HG03520 (cell line): ENCODE data around the gene POLL.
"Not testable (repeated sequence)": the region's sequence is repeated elsewhere in the genome, so short reads cannot be mapped to it uniquely, and the experiment has no call there.

ENCODE experiments used
- ATAC-seq: cut with Tn5 transposase; IDR thresholded peaks from one replicate; pipeline ENCODE4 v1.9.1; 2021; ENCODE audit warnings: mild to moderate bottlenecking, moderate library complexity; ENCODE audit not compliant: unreplicated experiment

The POLL gene

DNA sequence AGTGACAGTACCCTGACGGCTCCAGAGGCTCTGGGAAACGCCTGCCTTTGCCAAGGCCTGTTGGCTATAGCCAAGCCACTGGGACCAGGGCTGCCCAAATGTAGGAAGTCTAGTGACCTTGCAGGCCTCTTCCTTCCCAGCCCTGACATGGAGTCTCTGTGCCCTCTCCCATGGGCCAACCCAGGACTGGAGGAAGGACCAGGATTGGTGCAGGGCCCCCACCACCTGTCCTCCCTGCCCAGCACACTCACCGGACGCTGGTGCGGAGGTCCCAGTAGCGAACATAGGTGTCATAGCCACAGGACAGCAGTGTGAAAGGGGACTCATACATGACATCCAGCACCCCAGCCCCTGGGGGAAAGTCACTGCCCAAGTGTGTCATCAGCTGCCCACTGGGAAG, 24.0 kb upstream of the POLL start:
- no peak for ATAC-seq

DNA sequence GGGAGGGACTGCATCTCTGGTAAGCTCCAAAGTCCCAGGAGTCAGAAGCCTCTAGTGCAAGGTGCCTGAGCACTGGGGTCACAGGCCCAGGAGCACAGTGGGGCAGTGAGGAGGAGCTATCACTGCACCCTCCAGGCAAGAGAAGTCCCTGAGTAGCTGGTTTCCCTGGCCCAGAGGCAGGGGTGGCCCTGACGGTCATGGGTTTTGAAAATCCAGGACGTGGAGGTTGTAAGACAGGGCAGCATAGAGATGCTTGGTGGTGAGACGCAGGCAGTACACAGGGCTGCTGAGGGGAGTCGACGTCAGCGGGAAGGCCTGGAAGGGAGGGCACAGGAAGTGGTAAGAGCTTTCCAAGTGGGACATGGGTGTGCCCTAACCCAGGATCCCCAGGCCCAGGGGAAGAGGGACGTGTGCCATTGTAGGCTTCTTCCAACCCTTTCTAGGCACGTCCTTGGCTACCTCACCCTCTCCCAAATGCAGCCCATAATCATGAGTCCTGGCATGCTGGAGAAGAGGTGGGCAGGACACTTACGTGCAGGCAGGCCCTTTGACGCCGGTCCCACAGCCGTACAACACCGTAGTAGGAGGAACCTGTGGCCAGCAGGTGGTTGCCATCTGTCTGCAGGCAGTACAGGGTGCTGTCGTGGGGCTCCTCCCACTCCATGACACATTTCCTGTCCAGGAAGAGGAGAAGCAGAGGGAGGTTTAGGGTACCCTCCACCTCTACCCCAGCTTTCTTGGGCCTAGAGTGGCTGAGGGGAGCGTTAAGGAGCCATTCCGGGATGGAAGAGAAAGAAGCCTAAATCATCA, 23.2 kb upstream of the POLL start:
- no peak for ATAC-seq

DNA sequence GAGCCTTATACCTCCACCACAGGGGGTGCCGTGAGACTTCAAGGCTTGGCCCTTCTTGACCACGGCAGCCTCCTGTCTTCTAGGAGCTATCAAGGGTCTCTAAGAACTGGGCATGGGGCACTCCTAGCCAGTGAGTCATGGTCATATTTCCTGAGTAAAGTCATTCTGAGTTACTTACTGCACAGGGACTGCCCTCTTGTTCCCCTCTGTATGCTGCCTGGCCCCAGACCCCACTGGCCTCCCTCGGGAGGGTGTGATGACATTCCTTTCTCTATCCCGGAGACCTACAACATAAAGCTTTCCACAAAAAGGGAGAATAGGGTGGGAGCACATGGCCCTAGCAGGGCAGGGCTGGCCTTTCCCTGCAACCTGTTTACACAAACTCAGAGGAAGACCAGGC, 21.4 kb upstream of the POLL start:
- no peak for ATAC-seq

DNA sequence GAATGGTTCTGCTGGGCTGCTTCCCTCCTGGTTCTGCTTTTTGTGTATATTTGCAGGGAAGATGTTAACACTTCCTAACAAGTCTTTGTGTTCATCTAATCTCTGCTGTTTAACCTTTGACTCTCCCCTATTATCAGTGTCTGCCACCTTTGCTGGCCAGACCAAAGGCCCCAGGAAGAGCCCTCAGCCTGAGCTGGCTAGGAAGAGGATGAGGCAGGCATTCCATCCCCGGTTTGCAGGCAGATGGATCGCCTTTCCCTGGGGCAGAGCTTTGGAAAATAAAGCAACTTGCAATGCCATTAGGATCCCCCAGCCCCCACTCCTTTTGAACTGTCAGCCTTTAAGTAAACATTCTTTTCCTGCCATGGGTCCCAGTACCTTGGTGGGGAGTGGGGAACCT, 19.1 kb upstream of the POLL start:
- no peak for ATAC-seq

DNA sequence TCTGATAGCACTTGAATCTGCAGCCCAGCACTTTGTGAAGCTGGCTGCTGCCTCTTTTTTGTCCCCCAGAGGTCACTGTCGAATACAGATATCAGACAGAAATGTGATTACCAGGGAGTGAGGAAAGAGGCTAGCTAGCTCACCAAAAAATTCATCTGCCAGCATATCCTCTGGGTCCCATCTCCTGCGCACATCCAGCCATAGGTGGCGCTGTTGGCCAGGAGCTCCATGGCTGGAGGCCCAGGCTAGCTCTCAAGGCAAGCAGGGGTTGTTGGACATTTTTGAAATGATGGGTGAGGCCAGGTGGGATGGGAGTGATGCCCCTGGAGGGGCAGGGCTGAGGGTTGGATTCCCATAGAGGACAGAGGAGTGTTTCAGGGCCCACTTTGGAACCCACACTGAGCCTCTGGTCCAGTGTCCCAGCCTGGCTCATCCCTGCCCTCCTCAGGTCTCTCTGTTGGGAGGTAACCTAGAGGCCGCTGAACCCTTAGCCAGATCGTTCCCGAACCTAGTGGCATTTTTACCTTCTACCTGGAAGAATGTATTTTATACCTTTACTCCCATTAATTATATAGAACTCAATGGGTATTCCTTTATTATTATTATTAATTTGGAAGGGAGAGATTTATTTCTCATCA, 14.8 kb upstream of the POLL start:
- no peak for ATAC-seq

- ATAC-seq, result no peak
Measured at GRCh38 chr10:101601541-101601940, 13.5 kb upstream of the POLL start.

- no peak for ATAC-seq
Measured at GRCh38 chr10:101597091-101597900, 9.2 kb upstream of the POLL start.

GRCh38 chr10:101595591-101596433, 7.8 kb upstream of the POLL start:
- no peak for ATAC-seq

DNA sequence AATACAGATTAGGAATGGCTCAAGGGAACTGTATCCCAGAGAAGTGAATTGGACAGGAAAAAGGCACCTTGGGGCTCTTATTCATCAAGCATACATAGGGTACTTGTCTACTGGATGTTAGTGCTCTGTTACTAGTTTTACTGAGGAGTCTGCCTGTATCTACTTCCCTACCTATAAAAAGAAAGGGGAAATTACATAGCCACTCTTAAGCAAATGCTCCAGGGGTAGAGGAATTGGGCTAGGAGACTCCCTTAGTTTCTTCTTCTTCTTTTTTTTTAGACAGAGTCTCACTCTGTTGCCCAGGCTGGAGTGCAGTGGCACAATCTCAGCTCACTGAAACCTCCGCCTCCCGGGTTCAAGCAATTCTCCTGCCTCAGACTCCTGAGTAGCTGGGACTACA, 5.3 kb upstream of the POLL start:
- not testable (repeated sequence) for ATAC-seq

GRCh38 chr10:101588879-101589278, 822 bp upstream of the POLL start:
- no peak for ATAC-seq

- no peak for ATAC-seq
Measured at GRCh38 chr10:101585841-101586240, 2.2 kb downstream of the POLL start.

DNA sequence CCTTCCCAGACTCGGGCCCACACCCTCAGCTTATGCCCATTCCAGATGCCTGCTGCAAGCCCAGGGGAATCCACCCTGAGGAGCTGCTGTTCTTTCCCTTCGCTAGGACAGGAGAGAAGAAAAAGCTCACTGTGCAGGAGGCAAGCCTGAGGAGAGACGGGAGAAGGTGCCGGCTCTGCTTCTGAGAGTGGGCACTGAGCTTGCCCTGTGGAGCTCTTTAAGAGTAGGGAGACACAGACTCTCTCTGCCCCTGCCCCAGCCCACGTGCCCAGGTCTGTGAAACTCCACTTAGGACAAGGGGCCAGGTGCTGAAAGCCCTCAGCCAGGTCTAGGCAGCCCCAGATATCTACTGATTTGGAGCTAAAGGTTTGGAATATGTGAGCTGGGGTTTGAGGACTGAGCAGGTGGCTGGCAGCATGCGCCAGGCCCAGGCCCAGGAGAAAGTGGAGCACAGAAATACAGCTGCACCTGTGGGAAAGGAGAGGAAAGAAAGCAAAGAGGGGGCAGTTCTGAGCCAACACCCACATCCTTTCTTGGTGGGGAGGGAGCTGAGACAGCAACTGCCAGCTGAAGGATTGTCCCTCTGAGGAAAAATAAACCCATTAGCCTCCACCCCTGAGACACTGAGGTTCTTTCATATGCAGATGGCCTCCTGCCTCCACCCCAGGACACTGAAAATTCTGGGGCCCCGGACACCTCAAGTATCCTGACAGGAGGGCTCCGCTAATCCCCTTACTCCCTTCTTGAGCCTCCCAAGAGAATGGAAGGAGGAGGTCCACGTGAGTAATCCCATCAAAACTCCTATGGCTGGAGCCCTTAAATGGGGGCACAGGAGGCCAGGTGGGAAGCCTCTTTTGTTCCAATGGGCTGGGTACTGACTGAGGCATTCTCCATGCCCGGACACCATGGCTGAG, 7.3 kb downstream of the POLL start:
- ATAC-seq, result no peak

DNA sequence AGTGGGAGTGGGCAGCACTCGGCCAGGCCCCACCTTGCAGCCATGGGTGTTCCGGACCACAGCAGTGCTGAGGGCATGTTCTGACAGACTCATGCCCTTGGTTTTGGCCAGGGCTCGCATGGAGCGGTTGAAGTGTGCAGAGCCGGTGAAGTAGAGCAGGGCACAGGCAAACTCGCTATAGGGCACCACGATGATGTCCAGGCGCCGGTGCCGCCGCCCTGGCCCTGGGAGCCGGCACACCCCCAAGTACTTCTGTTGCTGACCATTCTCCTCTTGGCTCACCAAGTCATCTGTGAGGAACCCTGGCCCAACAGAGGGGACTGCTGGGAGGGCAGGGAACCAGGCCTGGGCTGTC, 8.6 kb downstream of the POLL start:
- no peak for ATAC-seq

DNA sequence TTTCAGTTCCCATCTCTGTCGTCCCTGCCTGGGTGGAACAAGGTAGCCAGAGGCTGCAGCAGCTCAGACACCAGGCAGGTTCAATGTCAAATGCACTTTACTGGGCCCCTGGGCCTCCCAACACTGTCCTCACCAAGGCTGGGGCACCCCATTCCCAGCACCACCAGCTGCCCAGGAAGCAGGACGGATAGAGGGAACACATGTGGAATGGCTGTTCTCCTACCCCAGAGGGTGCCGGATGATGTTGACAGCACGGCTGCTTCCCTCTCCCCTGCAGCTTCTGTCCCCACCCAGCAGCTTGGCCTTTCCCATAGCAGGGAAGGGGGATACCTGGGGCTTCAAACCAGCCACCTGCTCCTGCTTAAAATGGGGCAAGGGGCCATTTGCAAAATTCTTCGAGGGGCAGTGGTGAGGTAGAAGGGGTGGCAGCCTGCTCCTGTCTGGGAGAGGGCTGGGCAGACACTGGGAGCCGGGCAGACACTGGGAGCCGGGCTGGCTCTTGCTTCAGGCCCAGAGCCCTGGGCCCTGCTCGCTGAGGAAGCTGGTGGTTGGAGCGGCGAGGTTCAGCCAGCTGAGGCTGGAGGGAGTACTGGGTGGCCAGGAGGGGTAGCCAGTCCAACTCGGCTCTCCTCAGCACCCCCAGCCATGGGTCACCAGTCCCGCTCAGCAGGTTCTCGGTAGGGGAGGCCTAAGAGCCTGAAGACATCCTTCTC, 9.1 kb downstream of the POLL start:
- no peak for ATAC-seq

DNA sequence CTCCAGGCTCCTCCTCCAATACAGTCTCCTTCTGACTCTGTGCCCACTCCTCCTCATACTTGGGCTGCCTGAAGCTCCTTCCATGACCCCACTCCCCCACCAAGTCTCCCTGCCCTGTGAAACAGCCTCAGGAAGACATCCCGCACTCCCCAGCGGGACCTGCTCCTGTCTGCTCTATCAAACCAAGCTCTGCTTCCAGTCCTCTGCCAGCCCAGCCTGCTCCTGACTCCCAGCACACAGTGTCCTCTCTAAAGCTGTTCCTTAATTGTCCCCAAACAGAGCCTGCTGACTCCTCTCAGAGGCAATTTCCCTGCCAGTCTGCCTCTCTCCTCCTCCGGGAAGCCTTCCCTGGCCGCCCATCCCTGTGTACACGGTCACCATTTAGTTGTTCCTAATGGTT, 9.9 kb downstream of the POLL start:
- ATAC-seq, result no peak

DNA sequence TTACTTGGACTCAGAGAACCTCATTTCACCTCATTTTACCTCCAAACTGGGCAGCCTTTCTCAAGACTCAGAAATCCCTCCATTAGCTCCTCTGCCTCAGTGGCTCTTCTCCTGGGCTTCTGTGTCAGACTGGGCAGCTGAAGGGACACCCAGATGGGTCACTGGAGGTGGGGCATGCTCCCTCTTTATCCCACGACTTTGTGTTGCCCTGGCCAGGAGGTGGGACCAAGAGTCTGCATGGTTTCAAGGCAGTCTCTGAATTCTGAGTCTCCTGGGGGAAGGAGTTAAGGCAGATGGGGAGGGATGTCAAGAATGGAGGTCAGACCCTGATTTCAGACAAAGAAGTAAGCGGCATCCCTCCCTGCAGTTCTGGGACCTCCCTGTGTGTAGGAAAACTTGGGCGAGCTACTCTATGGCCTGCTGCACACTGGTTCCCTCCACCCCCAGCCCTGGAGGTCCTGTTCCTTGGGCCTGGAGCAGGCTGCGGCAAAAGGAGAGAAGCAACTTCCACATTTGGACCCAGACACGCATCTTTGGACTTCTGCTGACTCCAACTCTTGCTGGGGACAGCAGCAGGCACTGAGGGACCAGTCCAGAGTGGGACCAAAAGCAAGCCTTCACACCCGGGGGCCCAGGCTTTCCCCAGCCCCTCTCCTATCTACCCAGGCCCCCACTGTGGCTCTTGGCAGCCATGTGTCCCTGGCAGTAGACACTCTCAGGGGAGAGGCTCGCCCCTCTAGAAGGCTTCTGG, 10.8 kb downstream of the POLL start:
- no peak for ATAC-seq

- ATAC-seq, result no peak
Measured at GRCh38 chr10:101576211-101576863, 11.7 kb downstream of the POLL start.

DNA sequence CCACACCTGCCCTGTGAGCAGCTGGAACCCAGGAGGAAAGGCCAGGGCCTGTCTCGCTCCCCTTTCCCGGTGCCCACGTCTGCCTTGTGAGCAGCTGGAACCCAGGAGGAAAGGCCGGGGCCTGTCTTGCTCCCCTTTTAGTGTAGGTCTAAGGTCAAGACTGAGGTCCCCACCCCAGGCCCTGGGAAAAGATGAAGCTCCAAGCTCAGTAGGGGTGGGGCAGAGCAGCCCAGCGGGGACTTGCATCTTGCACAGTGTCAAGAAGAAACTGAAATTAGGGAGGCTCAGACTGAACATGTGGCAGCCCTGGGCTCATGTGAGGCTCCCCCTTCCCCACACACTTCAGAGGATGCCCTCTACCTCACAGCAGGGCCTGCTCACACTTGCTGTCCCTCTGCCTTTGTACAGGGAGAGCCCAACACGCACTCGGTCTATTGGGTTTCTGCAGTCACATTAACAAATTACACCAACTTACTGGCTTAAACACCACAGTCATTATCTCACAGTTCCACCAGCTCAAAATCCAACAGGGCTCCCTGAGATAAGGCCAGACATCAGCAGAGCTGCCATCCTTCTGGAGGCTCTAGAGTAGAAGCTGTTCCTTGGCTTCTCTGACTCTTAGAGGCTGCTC, 12.4 kb downstream of the POLL start:
- ATAC-seq, result no peak
